Measurements from ENCODE around the gene LENG8. TPM values are rescaled to one million over a fixed set of nuclear protein-coding genes. Genes with fewer than 3 reads are reported as not detected.

Gene LENG8
- total and polyA plus RNA-seq, 12 donors, result 17.4 to 725 (median 90.8) TPM

DNA sequence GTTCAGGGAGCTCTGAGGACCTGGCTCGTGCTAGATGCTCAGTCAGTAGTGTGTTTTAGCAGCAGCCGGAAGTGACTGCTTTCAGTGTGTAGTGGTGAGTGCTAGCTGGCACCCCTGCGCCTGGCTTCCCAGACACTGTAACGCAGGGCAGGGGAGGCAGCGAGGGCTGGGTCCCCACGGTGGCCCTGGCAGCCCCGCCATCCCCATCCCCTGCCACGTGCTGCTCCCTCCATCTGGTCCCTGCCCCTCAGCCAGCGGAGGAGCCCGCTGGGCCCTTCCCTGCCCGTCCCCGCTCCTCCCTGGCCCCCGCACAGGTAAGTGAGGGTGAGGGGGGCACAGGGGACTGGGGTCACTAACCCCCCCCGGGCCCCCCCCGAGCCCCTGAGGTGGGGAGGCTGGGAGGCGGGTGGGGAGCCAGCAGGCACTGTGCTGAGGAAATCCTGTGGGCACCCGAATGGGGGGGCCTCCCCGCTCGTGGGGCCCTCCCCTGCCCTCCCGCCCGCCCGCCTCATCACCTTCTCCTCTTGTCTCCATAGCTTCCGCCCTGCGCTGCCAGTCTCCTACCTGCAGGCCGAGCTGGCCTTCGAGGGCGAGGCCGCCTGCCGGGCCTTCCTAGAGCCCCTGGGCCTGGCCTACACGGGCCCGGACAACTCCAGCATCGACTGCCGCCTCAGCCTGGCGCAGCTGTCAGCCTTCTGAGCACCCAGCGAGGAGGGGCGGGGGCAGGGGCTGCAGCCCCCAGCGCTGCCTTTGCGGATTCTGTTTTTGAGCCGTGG is 11.4 kb downstream of the LENG8 start:
- Histone ChIP-seq H3K4me1 (replicated peaks in 1 of 2) (peaks cover 16 to 27% of the 10 kb centered on the region in 2 donors), H3K4me3 (no peak overlapping the region), H3K27ac (peak overlapping the region in 2 of 5 donors; percentile 52 to 73), H3K36me3 (replicated peaks in 1 of 2) (peaks cover 0 to 71% of the 10 kb centered on the region in 2 donors), H3K9me3 (replicated peaks in 1 of 3) (no peaks in the 10 kb centered on the region), H3K27me3 (no peaks in the 10 kb centered on the region)
- intact Hi-C loops (cut with DNase I), result no loop called here
- DNase-seq, result peak in 2 of 7 donors; percentile 23 to 27
- WGBS, 4 donors, result 80 to 83% (median 81%) methylated on average over 10 to 39 of the region's 39 CpGs
- TF ChIP-seq POLR2A (IDR thresholded peaks at IDR 0.05), result no peak
- TF ChIP-seq, protein P1, sequence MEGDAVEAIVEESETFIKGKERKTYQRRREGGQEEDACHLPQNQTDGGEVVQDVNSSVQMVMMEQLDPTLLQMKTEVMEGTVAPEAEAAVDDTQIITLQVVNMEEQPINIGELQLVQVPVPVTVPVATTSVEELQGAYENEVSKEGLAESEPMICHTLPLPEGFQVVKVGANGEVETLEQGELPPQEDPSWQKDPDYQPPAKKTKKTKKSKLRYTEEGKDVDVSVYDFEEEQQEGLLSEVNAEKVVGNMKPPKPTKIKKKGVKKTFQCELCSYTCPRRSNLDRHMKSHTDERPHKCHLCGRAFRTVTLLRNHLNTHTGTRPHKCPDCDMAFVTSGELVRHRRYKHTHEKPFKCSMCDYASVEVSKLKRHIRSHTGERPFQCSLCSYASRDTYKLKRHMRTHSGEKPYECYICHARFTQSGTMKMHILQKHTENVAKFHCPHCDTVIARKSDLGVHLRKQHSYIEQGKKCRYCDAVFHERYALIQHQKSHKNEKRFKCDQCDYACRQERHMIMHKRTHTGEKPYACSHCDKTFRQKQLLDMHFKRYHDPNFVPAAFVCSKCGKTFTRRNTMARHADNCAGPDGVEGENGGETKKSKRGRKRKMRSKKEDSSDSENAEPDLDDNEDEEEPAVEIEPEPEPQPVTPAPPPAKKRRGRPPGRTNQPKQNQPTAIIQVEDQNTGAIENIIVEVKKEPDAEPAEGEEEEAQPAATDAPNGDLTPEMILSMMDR (IDR thresholded peaks at IDR 0.05), result no peak

DNA sequence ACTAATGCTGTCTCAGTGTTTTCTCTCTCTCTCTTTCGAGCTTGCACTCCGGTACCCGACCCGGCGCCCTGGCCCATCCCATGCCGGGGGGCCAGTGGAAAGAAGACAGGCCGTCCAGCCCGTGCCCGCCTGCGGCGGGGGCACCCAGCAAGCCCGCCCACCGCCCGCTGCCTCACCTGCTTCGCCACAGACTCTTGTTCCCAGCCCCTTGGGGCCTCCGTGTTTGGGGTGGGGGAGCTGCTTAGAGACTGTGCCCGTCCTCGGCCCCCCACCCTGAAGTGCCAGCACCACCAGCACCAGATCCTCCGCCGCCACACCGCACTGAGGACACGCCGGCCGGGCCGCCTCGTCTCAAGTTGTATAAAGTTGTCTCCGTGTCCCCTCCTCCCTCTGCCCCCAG is 12.2 kb downstream of the LENG8 start:
- DNase-seq, result peak in 3 of 7 donors; percentile 31 to 39 (median 36)
- H3K27ac ChIP-seq, result peak overlapping the region in 2 of 5 donors; percentile 2 to 8
- TF ChIP-seq POLR2A (IDR thresholded peaks at IDR 0.05), result no peak
- TF ChIP-seq, protein P1 (IDR thresholded peaks at IDR 0.05), result no peak
- no peak overlapping the region for H3K4me3 ChIP-seq
- intact Hi-C loops (cut with DNase I), result no loop called here
- no peaks in the 10 kb centered on the region for H3K9me3 ChIP-seq (replicated peaks in 1 of 3)
- peaks cover 16 to 27% of the 10 kb centered on the region in 2 donors for H3K4me1 ChIP-seq (replicated peaks in 1 of 2)
- H3K36me3 ChIP-seq (replicated peaks in 1 of 2), result peaks cover 0 to 63% of the 10 kb centered on the region in 2 donors
- H3K27me3 ChIP-seq, result no peaks in the 10 kb centered on the region
- WGBS, 4 donors, result 77 to 82% (median 80%) methylated on average over 17 to 27 of the region's 27 CpGs

DNA sequence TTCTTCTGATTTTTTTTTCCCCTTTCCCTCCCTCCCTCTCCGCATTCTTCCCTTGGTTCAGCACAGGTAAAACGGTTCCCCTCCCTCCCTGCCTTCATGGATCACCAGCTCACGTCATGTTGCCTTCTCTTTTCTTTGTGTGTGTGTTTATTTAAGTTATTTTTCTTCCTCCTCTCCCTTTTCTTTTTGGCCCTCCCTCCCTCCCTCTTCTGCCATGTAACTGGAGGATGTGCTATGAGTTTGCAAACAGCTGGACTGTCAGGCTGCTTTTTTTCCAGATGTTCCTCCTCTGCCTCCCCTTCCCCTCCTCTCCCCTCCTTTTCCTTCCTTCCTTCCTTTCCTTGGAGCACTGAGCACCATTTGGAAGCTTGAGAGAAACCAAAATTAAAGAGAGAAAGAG is 12.6 kb downstream of the LENG8 start:
- Histone ChIP-seq H3K9me3 (replicated peaks in 1 of 3) (no peaks in the 10 kb centered on the region), H3K36me3 (replicated peaks in 1 of 2) (peaks cover 0 to 59% of the 10 kb centered on the region in 2 donors), H3K4me3 (no peak overlapping the region), H3K27ac (peak overlapping the region in 3 of 5 donors; percentile 94 to 99 (median 98)), H3K4me1 (replicated peaks in 1 of 2) (peaks cover 16 to 27% of the 10 kb centered on the region in 2 donors), H3K27me3 (no peaks in the 10 kb centered on the region)
- TF ChIP-seq POLR2A (IDR thresholded peaks at IDR 0.05), result no peak
- TF ChIP-seq, protein P1 (IDR thresholded peaks at IDR 0.05), result no peak
- DNase-seq, result no peak
- intact Hi-C loops (cut with DNase I), result no loop called here
- 51 to 68% (median 62%) methylated on average over 3 of the region's 3 CpGs for WGBS, 4 donors

DNA sequence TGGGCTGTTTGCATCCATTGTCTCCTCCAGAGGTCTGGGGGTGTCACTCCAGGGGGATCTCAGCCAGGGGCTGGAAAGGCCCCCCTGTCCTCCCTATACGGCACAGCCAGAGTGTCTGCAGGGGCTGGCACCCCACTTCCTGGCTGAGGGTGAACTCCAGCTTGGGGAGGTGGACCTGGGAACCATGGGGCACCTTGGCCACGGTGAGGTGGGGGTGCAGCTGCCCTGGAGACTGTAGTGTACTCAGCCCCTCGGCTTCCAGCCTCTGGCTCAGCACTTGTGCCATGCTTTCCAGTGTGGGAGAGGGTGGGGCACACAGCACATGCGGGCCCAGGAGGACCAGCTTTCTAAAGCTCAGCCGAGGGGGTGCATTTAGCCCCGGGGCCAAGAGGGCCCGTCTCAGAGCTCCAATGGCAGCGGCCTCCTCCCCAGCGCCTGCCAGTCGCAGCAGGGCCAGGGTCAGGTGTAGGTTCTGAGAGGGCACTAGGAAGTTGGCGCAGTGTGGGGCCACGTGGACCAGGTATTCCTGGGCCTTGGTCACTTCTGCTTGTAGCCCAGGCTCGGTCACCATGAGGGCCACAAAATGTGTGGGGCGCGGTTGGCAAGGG is 13.2 kb downstream of the LENG8 start:
- Histone ChIP-seq H3K4me1 (replicated peaks in 1 of 2) (peaks cover 16 to 27% of the 10 kb centered on the region in 2 donors), H3K36me3 (replicated peaks in 1 of 2) (peaks cover 0 to 53% of the 10 kb centered on the region in 2 donors), H3K9me3 (replicated peaks in 1 of 3) (no peaks in the 10 kb centered on the region), H3K27me3 (no peaks in the 10 kb centered on the region), H3K4me3 (peak overlapping the region in 1 of 4 donors; percentile 67), H3K27ac (peak overlapping the region; percentile 91 to 99 (median 95))
- DNase-seq, result peak in 4 of 7 donors; percentile 22 to 39 (median 38)
- WGBS, 4 donors, result 74 to 100% (median 76%) methylated on average over 3 to 15 of the region's 15 CpGs
- TF ChIP-seq, protein P1 (IDR thresholded peaks at IDR 0.05), result no peak
- no peak for TF ChIP-seq POLR2A (IDR thresholded peaks at IDR 0.05)
- intact Hi-C loops (cut with DNase I), result no loop called here

All from adrenal gland (tissue), 12 donors.